ENCODE measurements around the gene IDE.

- no peak for TF ChIP-seq ARNTL (CRISPR knock-in tag; IDR thresholded peaks at IDR 0.05; ENCODE audit: borderline replicate concordance, low read depth)
- no peak for TF ChIP-seq RARB (CRISPR knock-in tag; IDR thresholded peaks at IDR 0.05)
- no peak for TF ChIP-seq CREB5 (CRISPR knock-in tag; IDR thresholded peaks at IDR 0.05; ENCODE audit: low read depth)
- no peak for TF ChIP-seq TOX (CRISPR knock-in tag; IDR thresholded peaks at IDR 0.05; ENCODE audit: borderline replicate concordance)
- no peak for TF ChIP-seq ZNF8 (CRISPR knock-in tag; IDR thresholded peaks at IDR 0.05)
- no peak for TF ChIP-seq BACH2 (CRISPR knock-in tag; IDR thresholded peaks at IDR 0.05; ENCODE audit: borderline replicate concordance)
- TF ChIP-seq ZNF70 (CRISPR knock-in tag; IDR thresholded peaks at IDR 0.05): no peak
- no peak for TF ChIP-seq CSDC2 (CRISPR knock-in tag; IDR thresholded peaks at IDR 0.05)
- TF ChIP-seq OSR1 (CRISPR knock-in tag; IDR thresholded peaks at IDR 0.05): no peak
- TF ChIP-seq PATZ1 (CRISPR knock-in tag; IDR thresholded peaks at IDR 0.05; ENCODE audit: borderline replicate concordance): no peak
- no peak for TF ChIP-seq SNAI2 (CRISPR knock-in tag; IDR thresholded peaks at IDR 0.05)
- TF ChIP-seq TCF4 (CRISPR knock-in tag; IDR thresholded peaks at IDR 0.05; ENCODE audit: borderline replicate concordance): no peak
- no peak for TF ChIP-seq ZFP3 (CRISPR knock-in tag; IDR thresholded peaks at IDR 0.05)
Observed at GRCh38 chr10:92575961-92576360, 2.1 kb upstream of the IDE start.

Measured in SK-N-SH treated with all-trans-retinoic acid at 6 μM for 48 hours (cell line).